Metanephros (tissue), 1 donor: ENCODE data around the gene GID4. TPM values are rescaled to one million over a fixed set of nuclear protein-coding genes. Genes with fewer than 3 reads are reported as not detected.

ENCODE experiments used
- total RNA-seq: library from RNA; depleted of rRNA; stranded (reverse); fragments of >200 nt; gene quantifications from one replicate; pipeline ENCODE4 v1.2.3, GENCODE V29; 2014

GID4 gene
- total RNA-seq, result 8.1 TPM

GRCh38 chr17:18038861-18039534, at the start of gene GID4, which contains the start of gene ATPAF2:
Gene GID4 (plus strand): TSS chr17:18039408. CDS start chr17:18039465, 57 bp downstream.
Gene ATPAF2 (minus strand): TSS chr17:18039168. CDS start chr17:18039013, 155 bp downstream.

GRCh38 chr17:18087610-18088491, 48.6 kb downstream of the GID4 start, which contains the start of gene DRG2:
Gene DRG2 (plus strand): TSS chr17:18087948. CDS start chr17:18088024, 76 bp downstream.

GRCh38 chr17:18108401-18109312, 69.4 kb downstream of the GID4 start, which contains the start of gene MYO15A:
Gene MYO15A (plus strand): TSS chr17:18108756. CDS start chr17:18118801, 10,045 bp downstream.

Other genes with a start within 250 kb of the GID4 start
- 67.8 TPM for gene SREBF1, start 202.4 kb upstream of the GID4 start, total RNA-seq
- 34.0 TPM for gene TOM1L2, start 67.0 kb upstream of the GID4 start, total RNA-seq
- 12.6 TPM for gene DRC3, start 66.5 kb upstream of the GID4 start, total RNA-seq
- gene ATPAF2, start 240 bp upstream of the GID4 start, total RNA-seq, result 25.5 TPM
- 38.5 TPM for gene DRG2, start 48.5 kb downstream of the GID4 start, total RNA-seq
- 2.2 TPM for gene MYO15A, start 69.3 kb downstream of the GID4 start, total RNA-seq
- 87.3 TPM for gene ALKBH5, start 144.4 kb downstream of the GID4 start, total RNA-seq
- gene LLGL1, start 186.2 kb downstream of the GID4 start, total RNA-seq, result 41.2 TPM
- gene FLII, start 219.3 kb downstream of the GID4 start, total RNA-seq, result 152 TPM
- 29.6 TPM for gene MIEF2, start 221.3 kb downstream of the GID4 start, total RNA-seq